Measurements from ENCODE around the gene TRIM51.
"Not testable (repeated sequence)": the region's sequence is repeated elsewhere in the genome, so short reads cannot be mapped to it uniquely, and the experiment has no call there.

Gene TRIM51

GRCh38 chr11:55882997-55883396, at the start of gene TRIM51:
TSS of gene TRIM51 (plus strand) at chr11:55883297. CDS start at chr11:55885429, 2,132 bp downstream.
- DNase-seq = not testable (repeated sequence)

GRCh38 chr11:55838452-55838851, 44.6 kb upstream of the TRIM51 start, which contains the start of gene OR5D16:
TSS of gene OR5D16 (plus strand) at chr11:55838752. CDS start at chr11:55838752, 0 bp downstream.
- no peak for DNase-seq

GRCh38 chr11:55847453-55847852, 35.6 kb upstream of the TRIM51 start:
- no peak for DNase-seq

- DNase-seq = no peak
These were observed 34.1 kb upstream of the TRIM51 start for GRCh38 chr11:55849037-55849436.

GRCh38 chr11:55852141-55852540, 31.0 kb upstream of the TRIM51 start:
- no peak for DNase-seq

- no peak for DNase-seq
These were observed 28.4 kb upstream of the TRIM51 start for GRCh38 chr11:55854704-55855103.

- DNase-seq = not testable (repeated sequence)
These were observed 15.7 kb upstream of the TRIM51 start for GRCh38 chr11:55867354-55867753.

- not testable (repeated sequence) for DNase-seq
These were observed 10.4 kb upstream of the TRIM51 start for GRCh38 chr11:55872731-55873130.

- not testable (repeated sequence) for DNase-seq
These were observed 10.0 kb upstream of the TRIM51 start for GRCh38 chr11:55873146-55873545.

GRCh38 chr11:55884995-55885394, 1.9 kb downstream of the TRIM51 start:
- not testable (repeated sequence) for DNase-seq

- DNase-seq = not testable (repeated sequence)
These were observed 2.4 kb downstream of the TRIM51 start for GRCh38 chr11:55885481-55885880.

- DNase-seq = no peak
These were observed 12.1 kb downstream of the TRIM51 start for GRCh38 chr11:55895216-55895615.

- no peak for DNase-seq
These were observed 19.2 kb downstream of the TRIM51 start for GRCh38 chr11:55902308-55902707.

- no peak for DNase-seq
These were observed 31.4 kb downstream of the TRIM51 start, which contains the start of gene OR5W2 for GRCh38 chr11:55914482-55914881. TSS of gene OR5W2 (minus strand) at chr11:55914582. CDS start at chr11:55914582, 0 bp downstream.

- DNase-seq = no peak
These were observed 37.4 kb downstream of the TRIM51 start for GRCh38 chr11:55920537-55920936.

GRCh38 chr11:55936300-55936699, 53.2 kb downstream of the TRIM51 start, which contains the start of gene OR5I1:
TSS of gene OR5I1 (minus strand) at chr11:55936400. CDS start at chr11:55936400, 0 bp downstream.
- no peak for DNase-seq
